AG09319 (cell line): ENCODE data around the gene CD7.

Experiments
- DNase-seq: peaks from one replicate; pipeline ENCODE4 v3.0.0-alpha.2; 2010; ENCODE audit warnings: low read depth; ENCODE audit errors: extremely low read depth
- CTCF ChIP-seq: IDR thresholded peaks from 2 replicates; pipeline ENCODE4 v1.5.1; 2011; ENCODE audit warnings: low read depth, mild to moderate bottlenecking, inconsistent platforms, low read length, moderate library complexity

The CD7 gene

DNA sequence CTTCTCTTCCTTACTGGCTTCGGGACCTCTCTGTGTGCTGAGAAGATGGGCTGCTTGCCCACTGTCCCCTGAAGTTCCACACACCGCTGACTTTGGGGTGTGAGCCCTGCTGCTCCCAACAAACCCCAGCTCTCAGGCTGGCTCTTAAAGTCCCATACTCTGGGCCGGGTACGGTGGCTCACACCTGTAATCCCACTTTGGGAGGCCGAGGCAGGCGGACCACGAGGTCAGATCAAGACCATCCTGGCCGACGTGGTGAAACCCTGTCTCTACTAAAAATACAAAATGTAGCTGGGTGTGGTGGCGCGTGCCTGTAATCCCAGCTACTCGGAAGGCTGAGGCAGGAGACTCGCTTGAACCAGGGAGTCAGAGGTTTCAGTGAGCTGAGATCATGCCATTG is 17.2 kb downstream of the CD7 start:
- no peak for DNase-seq
- TF ChIP-seq CTCF = no peak

GRCh38 chr17:82299452-82299851 is 18.0 kb downstream of the CD7 start:
- no peak for TF ChIP-seq CTCF
- no peak for DNase-seq

DNA sequence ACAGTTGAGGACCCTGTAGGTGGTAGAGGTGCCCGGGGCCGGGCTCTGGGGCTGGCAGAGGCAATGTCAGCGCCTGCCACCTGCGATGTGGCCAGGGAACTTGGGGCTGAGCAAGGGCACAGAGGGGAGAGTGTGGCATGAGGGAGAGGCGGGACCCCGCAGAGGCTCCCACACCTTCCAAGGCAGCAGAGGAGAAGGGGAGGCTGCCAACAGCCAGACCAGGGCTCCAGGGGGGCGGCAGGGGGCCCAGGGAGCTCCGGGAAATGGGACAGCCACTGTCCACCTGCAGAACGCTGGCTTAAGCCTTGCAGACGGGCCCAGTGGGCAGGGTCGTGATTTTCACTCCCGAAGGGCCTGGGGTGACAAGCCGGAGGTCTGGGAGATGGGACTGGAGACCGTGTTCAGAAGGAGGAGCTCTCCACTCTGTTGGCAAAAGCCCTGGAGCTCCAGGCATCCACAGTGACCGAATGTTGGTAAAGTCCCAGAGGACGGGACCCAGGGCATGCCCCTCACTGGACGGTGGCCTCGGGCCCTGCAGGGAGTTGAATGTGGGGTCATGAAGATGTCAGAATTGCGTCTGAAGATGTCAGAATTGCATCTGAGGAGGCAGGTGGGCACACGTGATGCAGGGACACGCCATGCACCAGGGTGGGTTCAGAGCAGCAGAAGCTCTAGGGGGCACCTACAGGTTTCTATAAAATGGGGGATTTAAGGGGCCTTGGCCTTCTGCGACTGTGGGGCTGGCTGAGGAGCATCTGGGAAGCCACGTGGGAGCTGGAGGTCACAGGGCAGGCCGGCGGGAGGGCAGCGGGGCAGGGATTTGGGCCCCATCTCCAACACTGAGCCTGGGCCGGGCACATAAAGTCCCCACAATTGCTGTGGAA is 18.6 kb downstream of the CD7 start:
- no peak; the same call in 1 of the 2 replicates for TF ChIP-seq CTCF

GRCh38 chr17:82297714-82298537 is 19.5 kb downstream of the CD7 start:
- peak; percentile 79 for DNase-seq
- TF ChIP-seq CTCF = no peak; the same call in 1 of the 2 replicates

More for the DNA sequence above, 18.6 kb downstream of the CD7 start:
- DNase-seq = no peak

- TF ChIP-seq CTCF = no peak
- no peak for DNase-seq
These were observed 20.1 kb downstream of the CD7 start for GRCh38 chr17:82297280-82297713.

DNA sequence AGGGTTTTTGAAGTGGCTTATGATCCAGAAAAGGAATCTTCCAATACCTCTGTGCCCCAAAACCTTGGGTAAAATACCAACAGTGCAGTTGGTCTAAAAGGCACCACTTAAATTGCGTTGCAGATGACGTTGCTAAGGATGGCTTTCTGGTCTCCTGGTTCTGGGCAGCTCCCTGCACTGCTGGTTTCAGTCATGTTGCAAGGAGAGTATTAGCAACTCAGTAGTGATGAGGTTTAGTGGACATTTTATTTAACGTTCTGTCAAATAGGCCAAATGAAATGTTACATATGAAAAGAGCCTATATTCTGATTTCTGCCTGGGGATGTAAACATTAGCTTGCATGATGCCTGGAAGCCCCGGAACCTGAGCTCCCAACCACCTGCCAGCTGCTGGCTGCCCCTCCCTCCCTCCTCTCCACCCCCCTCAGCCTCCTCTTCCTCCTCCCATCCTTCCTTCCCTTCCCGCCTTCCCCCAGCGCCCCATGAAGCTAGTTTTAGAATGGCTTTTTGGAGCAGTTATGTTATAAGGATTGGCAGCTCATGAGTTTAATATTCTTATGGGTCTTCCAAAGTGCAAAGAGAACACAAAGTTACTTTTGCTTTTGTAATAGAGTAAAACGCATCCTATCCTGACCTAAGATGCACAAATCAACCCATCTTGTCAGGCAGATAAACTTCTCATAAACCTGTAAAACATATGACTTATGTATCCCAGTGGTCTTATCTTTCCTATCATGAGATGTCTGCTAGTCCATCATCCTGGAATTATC is 20.7 kb downstream of the CD7 start:
- no peak for TF ChIP-seq CTCF
- no peak for DNase-seq
